CD4-positive, CD25-positive, alpha-beta regulatory T cell (primary cell): ENCODE data around the gene DLG2. TPM values are rescaled to one million over a fixed set of nuclear protein-coding genes. Genes with fewer than 3 reads are reported as not detected.

Source experiments
- ATAC-seq, 2 donors: fragments of 150-1000 bp; cut with Tn5 transposase; one replicate each; pipeline ENCODE4 v1.10.0; 2021; ENCODE audit warnings: low read depth in 2 of 2, moderate number of reproducible peaks in 2 of 2, moderate library complexity in 1 of 2
- DNase-seq, 3 donors: peaks; one replicate each; pipeline versions ENCODE4 v3.0.0 to v3.0.0-alpha.2; 2012 to 2022; ENCODE audit warnings: mixed read lengths in 1 of 3
- H3K27ac ChIP-seq: one replicate; pipeline ENCODE4 v1.7.0; 2013; ENCODE audit warnings: mild to moderate bottlenecking, low read length; ENCODE audit not compliant: insufficient read depth, poor library complexity, severe bottlenecking
- H3K27me3 ChIP-seq: one replicate; pipeline ENCODE4 v1.7.0; 2013; ENCODE audit warnings: low read length; ENCODE audit not compliant: control insufficient read depth, insufficient read depth
- H3K36me3 ChIP-seq: one replicate; pipeline ENCODE4 v1.7.0; 2013; ENCODE audit warnings: mild to moderate bottlenecking, low read length, moderate library complexity; ENCODE audit not compliant: control insufficient read depth, insufficient read depth
- H3K4me1 ChIP-seq: 2 replicates; pipeline ENCODE4 v1.7.0; 2013; ENCODE audit warnings: mild to moderate bottlenecking, low read length; ENCODE audit not compliant: insufficient read depth, control insufficient read depth, poor library complexity, severe bottlenecking
- H3K4me3 ChIP-seq: one replicate; pipeline ENCODE4 v1.7.0; 2013; ENCODE audit warnings: low read depth, mild to moderate bottlenecking, low read length, moderate library complexity
- H3K9me3 ChIP-seq, 2 experiments: 1 replicate in 1 of 2; 2 replicates in 1 of 2; pipeline ENCODE4 v1.7.0; 2013; ENCODE audit warnings: low read length in 2 of 2, mild to moderate bottlenecking in 1 of 2, moderate library complexity in 1 of 2; ENCODE audit not compliant: control insufficient read depth in 2 of 2
- H3K27ac Mint-ChIP-seq, 3 donors: one replicate each; pipeline ENCODE4 v1.8.0; 2020 to 2022; ENCODE audit warnings: mild to moderate bottlenecking in 3 of 3, mixed read lengths in 3 of 3, moderate library complexity in 2 of 3
- H3K27me3 Mint-ChIP-seq: one replicate; pipeline ENCODE4 v1.8.0; 2022; ENCODE audit warnings: mild to moderate bottlenecking, mixed read lengths
- H3K36me3 Mint-ChIP-seq: one replicate; pipeline ENCODE4 v1.8.0; 2020; ENCODE audit warnings: mixed read lengths
- H3K4me1 Mint-ChIP-seq, 4 donors: one replicate each; pipeline ENCODE4 v1.8.0; 2020 to 2022; ENCODE audit warnings: mixed read lengths in 4 of 4, mild to moderate bottlenecking in 1 of 4
- H3K4me3 Mint-ChIP-seq, 4 donors: one replicate each; pipeline ENCODE4 v1.8.0; 2020 to 2022; ENCODE audit warnings: mild to moderate bottlenecking in 4 of 4, mixed read lengths in 4 of 4, moderate library complexity in 3 of 4
- H3K9me3 Mint-ChIP-seq, 7 donors: one replicate each; pipeline ENCODE4 v1.8.0; 2020 to 2022; ENCODE audit warnings: mixed read lengths in 7 of 7, mild to moderate bottlenecking in 3 of 7, moderate library complexity in 2 of 7
- polyA plus RNA-seq, 4 donors: library from polyadenylated mRNA; unstranded; fragments of 300-500 nt; fragmentation: Illumina TruSeq; gene quantifications; one replicate each; pipeline ENCODE4 v1.2.3, GENCODE V29; 2021
- total RNA-seq: library from RNA; stranded (reverse); gene quantifications from one replicate; pipeline ENCODE4 v1.2.3, GENCODE V29; 2022

Gene DLG2
- total and polyA plus RNA-seq, 5 donors from 2014 or later, result 0.26 to 2.0 (median 0.94) TPM

GRCh38 chr11:83510530-83511460, 2116.3 kb downstream of the DLG2 start:
- H3K4me3 Mint-ChIP-seq, result no peak overlapping the region
- H3K27me3 ChIP-seq, result no peaks in the 10 kb centered on the region
- H3K27ac ChIP-seq, result no peak overlapping the region
- no peaks in the 10 kb centered on the region for H3K36me3 ChIP-seq
- ATAC-seq, result no peak
- DNase-seq, result no peak
- peaks cover 0 to 5% (median 2%) of the 10 kb centered on the region in 7 donors for H3K9me3 Mint-ChIP-seq
- no peaks in the 10 kb centered on the region for H3K27me3 Mint-ChIP-seq
- no peak overlapping the region for H3K27ac Mint-ChIP-seq
- no peaks in the 10 kb centered on the region for H3K9me3 ChIP-seq
- no peaks in the 10 kb centered on the region for H3K36me3 Mint-ChIP-seq
- no peak overlapping the region for H3K4me3 ChIP-seq
- no peaks in the 10 kb centered on the region for H3K4me1 ChIP-seq
- no peaks in the 10 kb centered on the region for H3K4me1 Mint-ChIP-seq

GRCh38 chr11:83508804-83509203, 2118.3 kb downstream of the DLG2 start:
- no peaks in the 10 kb centered on the region for H3K4me1 ChIP-seq
- H3K27me3 ChIP-seq, result no peaks in the 10 kb centered on the region
- no peaks in the 10 kb centered on the region for H3K9me3 ChIP-seq
- Mint-ChIP-seq H3K27me3 (no peaks in the 10 kb centered on the region), H3K4me3 (no peak overlapping the region), H3K36me3 (no peaks in the 10 kb centered on the region), H3K4me1 (no peaks in the 10 kb centered on the region), H3K9me3 (peaks cover 0 to 4% (median 1%) of the 10 kb centered on the region in 7 donors), H3K27ac (no peak overlapping the region)
- no peaks in the 10 kb centered on the region for H3K36me3 ChIP-seq
- H3K4me3 ChIP-seq, result no peak overlapping the region
- H3K27ac ChIP-seq, result no peak overlapping the region
- no peak for ATAC-seq
- no peak for DNase-seq

GRCh38 chr11:83502041-83502440, 2125.1 kb downstream of the DLG2 start:
- Mint-ChIP-seq H3K27ac (no peak overlapping the region), H3K4me1 (no peaks in the 10 kb centered on the region), H3K9me3 (peaks cover 0 to 2% (median 0%) of the 10 kb centered on the region in 7 donors), H3K4me3 (no peak overlapping the region), H3K27me3 (peaks cover 4% of the 10 kb centered on the region), H3K36me3 (no peaks in the 10 kb centered on the region)
- Histone ChIP-seq H3K9me3 (no peaks in the 10 kb centered on the region), H3K27me3 (no peaks in the 10 kb centered on the region), H3K4me1 (no peaks in the 10 kb centered on the region), H3K36me3 (no peaks in the 10 kb centered on the region), H3K4me3 (no peak overlapping the region), H3K27ac (no peak overlapping the region)
- DNase-seq (no peak), ATAC-seq (no peak)

- no peaks in the 10 kb centered on the region for H3K4me1 ChIP-seq
- Mint-ChIP-seq H3K27me3 (peaks cover 4% of the 10 kb centered on the region), H3K36me3 (no peaks in the 10 kb centered on the region), H3K9me3 (peaks cover 0 to 4% (median 0%) of the 10 kb centered on the region in 7 donors), H3K4me1 (no peaks in the 10 kb centered on the region), H3K27ac (no peak overlapping the region), H3K4me3 (no peak overlapping the region)
- H3K27me3 ChIP-seq, result no peaks in the 10 kb centered on the region
- H3K4me3 ChIP-seq, result no peak overlapping the region
- no peak overlapping the region for H3K27ac ChIP-seq
- no peak for ATAC-seq
- DNase-seq, result no peak
- no peaks in the 10 kb centered on the region for H3K9me3 ChIP-seq
- H3K36me3 ChIP-seq, result no peaks in the 10 kb centered on the region
These were observed 2133.2 kb downstream of the DLG2 start for GRCh38 chr11:83493917-83494316.

- Mint-ChIP-seq H3K9me3 (peaks cover 0 to 4% (median 0%) of the 10 kb centered on the region in 7 donors), H3K4me3 (no peak overlapping the region), H3K4me1 (no peaks in the 10 kb centered on the region), H3K27me3 (peaks cover 5% of the 10 kb centered on the region), H3K36me3 (no peaks in the 10 kb centered on the region), H3K27ac (no peak overlapping the region)
- no peak overlapping the region for H3K27ac ChIP-seq
- H3K4me3 ChIP-seq, result no peak overlapping the region
- H3K36me3 ChIP-seq, result no peaks in the 10 kb centered on the region
- H3K4me1 ChIP-seq, result no peaks in the 10 kb centered on the region
- no peak for DNase-seq
- no peaks in the 10 kb centered on the region for H3K9me3 ChIP-seq
- ATAC-seq, result no peak
- H3K27me3 ChIP-seq, result no peaks in the 10 kb centered on the region
These were observed 2134.1 kb downstream of the DLG2 start for GRCh38 chr11:83493034-83493433.

GRCh38 chr11:83483808-83484207, 2143.3 kb downstream of the DLG2 start:
- H3K9me3 Mint-ChIP-seq, result peaks cover 0 to 1% (median 0%) of the 10 kb centered on the region in 7 donors
- no peaks in the 10 kb centered on the region for H3K4me1 Mint-ChIP-seq
- Histone ChIP-seq H3K9me3 (no peaks in the 10 kb centered on the region), H3K27me3 (no peaks in the 10 kb centered on the region), H3K27ac (no peak overlapping the region), H3K36me3 (no peaks in the 10 kb centered on the region), H3K4me3 (no peak overlapping the region), H3K4me1 (no peaks in the 10 kb centered on the region)
- H3K27me3 Mint-ChIP-seq, result peaks cover 5% of the 10 kb centered on the region
- DNase-seq, result no peak
- no peak overlapping the region for H3K27ac Mint-ChIP-seq
- H3K36me3 Mint-ChIP-seq, result no peaks in the 10 kb centered on the region
- H3K4me3 Mint-ChIP-seq, result no peak overlapping the region
- ATAC-seq, result no peak

GRCh38 chr11:83480811-83481210, 2146.3 kb downstream of the DLG2 start:
- Mint-ChIP-seq H3K9me3 (peaks cover 0 to 2% (median 0%) of the 10 kb centered on the region in 7 donors), H3K27me3 (peaks cover 4% of the 10 kb centered on the region), H3K4me1 (no peaks in the 10 kb centered on the region), H3K36me3 (no peaks in the 10 kb centered on the region), H3K4me3 (no peak overlapping the region), H3K27ac (no peak overlapping the region)
- H3K4me1 ChIP-seq, result no peaks in the 10 kb centered on the region
- no peaks in the 10 kb centered on the region for H3K27me3 ChIP-seq
- ATAC-seq (no peak), DNase-seq (no peak)
- no peaks in the 10 kb centered on the region for H3K36me3 ChIP-seq
- H3K9me3 ChIP-seq, result no peaks in the 10 kb centered on the region
- H3K27ac ChIP-seq, result no peak overlapping the region
- H3K4me3 ChIP-seq, result no peak overlapping the region

- H3K4me1 ChIP-seq, result no peaks in the 10 kb centered on the region
- no peaks in the 10 kb centered on the region for H3K36me3 Mint-ChIP-seq
- no peaks in the 10 kb centered on the region for H3K36me3 ChIP-seq
- H3K4me3 ChIP-seq, result no peak overlapping the region
- H3K9me3 ChIP-seq, result no peaks in the 10 kb centered on the region
- no peaks in the 10 kb centered on the region for H3K4me1 Mint-ChIP-seq
- peaks cover 4% of the 10 kb centered on the region for H3K27me3 Mint-ChIP-seq
- no peak overlapping the region for H3K4me3 Mint-ChIP-seq
- no peak overlapping the region for H3K27ac ChIP-seq
- ATAC-seq (no peak), DNase-seq (no peak)
- no peaks in the 10 kb centered on the region for H3K27me3 ChIP-seq
- H3K9me3 Mint-ChIP-seq, result peaks cover 0 to 2% (median 0%) of the 10 kb centered on the region in 7 donors
- H3K27ac Mint-ChIP-seq, result peak overlapping the region in 1 of 3 donors; percentile 12
These were observed 2146.9 kb downstream of the DLG2 start for GRCh38 chr11:83480251-83480650.
